ENCODE measurements around the gene TMEM183A.

TMEM183A gene

DNA sequence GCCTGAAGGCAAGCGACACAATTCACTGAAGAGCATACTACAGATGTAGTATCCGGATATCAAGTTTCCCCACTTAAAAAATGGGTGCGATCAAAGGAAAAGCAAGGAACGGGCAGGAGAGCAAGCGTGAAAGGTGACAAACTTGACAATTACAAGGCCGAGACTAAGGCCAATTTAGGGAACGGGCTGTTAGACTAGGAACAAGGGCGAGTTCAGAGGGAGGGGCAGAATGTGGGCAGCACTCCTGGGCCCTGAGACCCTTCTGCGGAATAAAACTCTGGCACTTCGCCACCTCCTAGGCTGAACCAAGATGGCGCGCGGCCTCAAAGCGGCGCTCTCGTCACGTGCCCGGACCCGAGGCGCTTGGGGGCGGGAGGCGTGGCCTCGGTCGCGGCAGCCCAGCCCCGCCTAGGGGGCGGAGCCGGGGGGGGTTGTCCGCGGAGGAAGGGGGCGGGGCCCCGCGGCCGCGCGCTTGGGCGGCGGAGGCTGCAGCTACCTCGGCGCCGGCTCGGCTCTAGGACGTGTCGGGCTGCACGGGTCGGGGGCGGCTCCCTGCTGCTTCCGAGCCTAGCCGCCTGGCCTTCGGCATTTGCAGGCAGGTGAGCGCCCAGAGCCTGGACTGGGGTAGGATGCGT, 19.0 kb downstream of the TMEM183A start, which contains the start of gene PPFIA4:
TSS of gene PPFIA4 (plus strand) at position 461 of the 635 bp plus-strand sequence. CDS start 12,518 bp downstream, outside the sequence.
- peak within 1 kb of the TSS; percentile 58 for H3K4me3 ChIP-seq (ENCODE audit: low read depth, low read length)
- TF ChIP-seq CTCF (IDR thresholded peaks at IDR 0.05; ENCODE audit: borderline replicate concordance, insufficient read depth, low read depth, low read length): no peak

GRCh38 chr1:203026666-203027663, 19.8 kb downstream of the TMEM183A start:
- TF ChIP-seq CTCF (IDR thresholded peaks at IDR 0.05; ENCODE audit: borderline replicate concordance, insufficient read depth, low read depth, low read length): no peak

GRCh38 chr1:203028067-203028783, 21.1 kb downstream of the TMEM183A start:
- no peak overlapping the region for H3K4me3 ChIP-seq (ENCODE audit: low read depth, low read length)

More at GRCh38 chr1:203026666-203027663, 19.8 kb downstream of the TMEM183A start:
- H3K4me3 ChIP-seq (ENCODE audit: low read depth, low read length): peak overlapping the region; percentile 58

GRCh38 chr1:203028784-203029553, 21.8 kb downstream of the TMEM183A start:
- no peak overlapping the region for H3K4me3 ChIP-seq (ENCODE audit: low read depth, low read length)
- no peak for TF ChIP-seq CTCF (IDR thresholded peaks at IDR 0.05; ENCODE audit: borderline replicate concordance, insufficient read depth, low read depth, low read length)

More at GRCh38 chr1:203028067-203028783, 21.1 kb downstream of the TMEM183A start:
- no peak for TF ChIP-seq CTCF (IDR thresholded peaks at IDR 0.05; ENCODE audit: borderline replicate concordance, insufficient read depth, low read depth, low read length)

DNA sequence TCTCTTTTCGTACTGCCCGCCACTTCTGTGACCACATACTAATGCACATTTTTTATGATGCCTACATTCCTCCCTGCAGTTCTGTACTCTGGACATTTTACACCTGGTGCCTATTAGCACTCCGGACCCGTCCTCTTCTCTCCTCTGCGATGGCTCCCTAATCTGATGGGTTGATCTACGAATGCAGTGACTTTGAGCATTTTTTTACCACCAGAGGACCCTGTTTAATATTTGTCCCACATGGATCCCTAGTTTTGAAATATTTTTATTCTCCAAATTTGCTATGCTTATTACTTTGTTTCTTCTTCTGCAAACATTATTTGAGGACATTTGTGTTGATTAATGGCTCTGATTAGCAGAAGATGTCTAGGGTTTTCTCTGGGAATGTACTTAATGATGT, 24.3 kb downstream of the TMEM183A start:
- no peak overlapping the region for H3K4me3 ChIP-seq (ENCODE audit: low read depth, low read length)
- TF ChIP-seq CTCF (IDR thresholded peaks at IDR 0.05; ENCODE audit: borderline replicate concordance, insufficient read depth, low read depth, low read length): no peak

GRCh38 chr1:203033287-203033686, 26.1 kb downstream of the TMEM183A start:
- no peak overlapping the region for H3K4me3 ChIP-seq (ENCODE audit: low read depth, low read length)
- TF ChIP-seq CTCF (IDR thresholded peaks at IDR 0.05; ENCODE audit: borderline replicate concordance, insufficient read depth, low read depth, low read length): no peak

Measured in GM12875 (cell line).